GM12874 (cell line): ENCODE measurements around the gene PRKCZ.

ENCODE experiments used
- TF ChIP-seq, protein P1 (sequence below): IDR thresholded peaks from 2 replicates; pipeline ENCODE4 v1.5.1; 2011; ENCODE audit warnings: low read depth, mild to moderate bottlenecking, control low read depth, low read length, moderate library complexity; ENCODE audit not compliant: insufficient read depth

PRKCZ gene

DNA sequence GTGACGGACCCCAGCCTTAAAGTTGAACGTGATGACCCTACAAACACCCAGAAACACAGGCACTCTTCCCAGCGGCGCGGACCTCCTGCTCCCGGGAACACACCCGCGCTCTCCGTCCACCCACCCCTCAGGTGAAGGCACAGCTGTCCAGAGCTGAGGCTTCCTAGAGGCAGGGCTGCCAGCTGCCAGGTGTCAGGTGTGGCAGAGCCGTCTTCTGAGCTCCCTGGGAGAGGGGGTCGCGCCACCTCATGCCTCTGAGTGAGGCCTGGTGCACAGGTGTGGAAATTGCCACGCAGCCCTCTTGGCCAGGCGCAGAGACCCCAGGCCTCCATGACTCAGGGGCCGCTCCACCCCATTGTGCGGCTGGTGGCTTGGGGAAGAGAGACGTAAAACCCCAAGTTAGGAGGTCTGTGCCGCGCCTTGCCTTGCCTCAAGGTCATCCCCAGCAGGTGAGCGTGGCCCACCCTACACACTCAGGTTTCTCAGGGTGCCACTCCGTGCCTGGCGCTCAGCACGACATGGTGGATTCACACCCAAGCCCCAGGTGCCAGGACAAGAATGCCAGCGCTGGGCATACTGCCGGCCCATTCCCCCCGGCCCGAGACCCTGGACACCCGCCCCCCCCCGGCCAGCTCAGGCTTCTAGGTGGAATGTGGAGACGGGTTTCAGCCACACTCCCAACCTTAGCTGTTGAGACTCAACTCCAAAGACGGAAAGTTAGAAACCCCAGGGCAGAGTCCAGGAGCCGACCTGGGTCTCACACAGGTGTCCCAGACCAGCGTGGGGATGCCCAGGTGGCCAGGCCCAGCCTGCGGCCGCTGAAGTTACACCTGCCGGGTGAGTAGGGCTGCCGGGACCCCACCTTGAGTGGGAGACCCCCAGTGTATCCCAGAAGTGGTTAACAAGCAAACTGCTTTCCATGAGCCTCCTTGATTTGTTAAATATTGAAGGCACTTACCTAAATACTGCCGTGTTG, 136.0 kb downstream of the PRKCZ start:
- TF ChIP-seq, protein P1, sequence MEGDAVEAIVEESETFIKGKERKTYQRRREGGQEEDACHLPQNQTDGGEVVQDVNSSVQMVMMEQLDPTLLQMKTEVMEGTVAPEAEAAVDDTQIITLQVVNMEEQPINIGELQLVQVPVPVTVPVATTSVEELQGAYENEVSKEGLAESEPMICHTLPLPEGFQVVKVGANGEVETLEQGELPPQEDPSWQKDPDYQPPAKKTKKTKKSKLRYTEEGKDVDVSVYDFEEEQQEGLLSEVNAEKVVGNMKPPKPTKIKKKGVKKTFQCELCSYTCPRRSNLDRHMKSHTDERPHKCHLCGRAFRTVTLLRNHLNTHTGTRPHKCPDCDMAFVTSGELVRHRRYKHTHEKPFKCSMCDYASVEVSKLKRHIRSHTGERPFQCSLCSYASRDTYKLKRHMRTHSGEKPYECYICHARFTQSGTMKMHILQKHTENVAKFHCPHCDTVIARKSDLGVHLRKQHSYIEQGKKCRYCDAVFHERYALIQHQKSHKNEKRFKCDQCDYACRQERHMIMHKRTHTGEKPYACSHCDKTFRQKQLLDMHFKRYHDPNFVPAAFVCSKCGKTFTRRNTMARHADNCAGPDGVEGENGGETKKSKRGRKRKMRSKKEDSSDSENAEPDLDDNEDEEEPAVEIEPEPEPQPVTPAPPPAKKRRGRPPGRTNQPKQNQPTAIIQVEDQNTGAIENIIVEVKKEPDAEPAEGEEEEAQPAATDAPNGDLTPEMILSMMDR: no peak

DNA sequence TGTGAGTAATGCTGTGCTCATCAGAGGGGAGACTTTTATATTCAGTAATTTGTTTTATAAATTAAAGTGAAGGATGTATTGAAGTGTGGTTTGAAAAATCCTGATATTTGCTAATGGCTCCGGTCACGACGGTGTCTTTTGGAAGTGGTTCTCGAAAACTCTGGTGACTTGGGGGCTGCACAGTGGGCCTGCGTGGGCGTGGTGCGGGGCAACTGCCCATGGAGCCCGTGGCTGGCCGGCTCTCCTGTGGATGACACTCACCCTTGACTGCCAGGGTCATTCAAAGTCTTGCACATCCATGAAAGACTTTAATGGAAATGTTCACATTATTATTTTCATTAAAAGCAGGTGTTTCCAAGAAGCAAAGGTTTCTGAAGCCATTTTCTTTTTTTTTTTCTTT, 136.7 kb downstream of the PRKCZ start:
- TF ChIP-seq, protein P1: no peak

DNA sequence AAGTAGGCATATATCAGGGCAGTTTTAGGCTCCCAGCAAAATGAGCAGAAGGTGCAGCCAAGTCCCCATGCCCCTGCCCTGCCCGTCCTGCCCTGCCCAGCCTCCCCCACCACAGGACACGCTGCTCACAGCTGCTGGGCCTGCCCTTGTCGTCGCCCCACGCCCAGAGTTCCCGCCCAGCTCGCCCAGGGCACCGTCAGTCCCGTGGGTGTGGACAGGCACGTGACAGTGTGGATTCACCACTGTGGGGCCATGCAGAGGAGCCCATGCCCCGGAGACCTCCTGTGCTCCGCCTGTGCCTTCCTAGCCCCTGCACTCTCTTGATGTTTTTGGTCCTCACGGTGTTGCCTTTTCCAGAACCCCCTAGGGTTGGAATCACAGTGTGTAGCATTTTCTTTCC, 137.4 kb downstream of the PRKCZ start:
- TF ChIP-seq, protein P1: no peak

DNA sequence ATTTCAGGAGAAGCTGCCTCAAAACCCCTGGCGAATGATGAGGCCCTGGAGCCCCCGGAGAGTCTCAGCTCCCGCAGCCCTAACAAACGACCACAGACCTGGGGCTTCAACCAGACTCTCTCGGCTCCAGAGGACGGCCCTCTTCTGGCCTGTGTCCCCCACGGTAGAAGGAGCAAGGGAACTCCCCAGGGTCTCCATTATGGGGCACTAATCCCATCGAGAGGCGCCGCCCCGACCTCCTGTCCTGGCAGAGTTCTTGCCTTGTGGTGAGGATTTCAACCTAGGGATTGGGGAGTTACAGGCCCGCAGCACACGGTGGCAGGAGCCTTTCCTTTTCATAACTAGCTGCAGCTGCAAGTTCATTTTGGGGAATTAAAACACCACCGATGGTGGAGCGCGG, 138.1 kb downstream of the PRKCZ start:
- TF ChIP-seq, protein P1: no peak

DNA sequence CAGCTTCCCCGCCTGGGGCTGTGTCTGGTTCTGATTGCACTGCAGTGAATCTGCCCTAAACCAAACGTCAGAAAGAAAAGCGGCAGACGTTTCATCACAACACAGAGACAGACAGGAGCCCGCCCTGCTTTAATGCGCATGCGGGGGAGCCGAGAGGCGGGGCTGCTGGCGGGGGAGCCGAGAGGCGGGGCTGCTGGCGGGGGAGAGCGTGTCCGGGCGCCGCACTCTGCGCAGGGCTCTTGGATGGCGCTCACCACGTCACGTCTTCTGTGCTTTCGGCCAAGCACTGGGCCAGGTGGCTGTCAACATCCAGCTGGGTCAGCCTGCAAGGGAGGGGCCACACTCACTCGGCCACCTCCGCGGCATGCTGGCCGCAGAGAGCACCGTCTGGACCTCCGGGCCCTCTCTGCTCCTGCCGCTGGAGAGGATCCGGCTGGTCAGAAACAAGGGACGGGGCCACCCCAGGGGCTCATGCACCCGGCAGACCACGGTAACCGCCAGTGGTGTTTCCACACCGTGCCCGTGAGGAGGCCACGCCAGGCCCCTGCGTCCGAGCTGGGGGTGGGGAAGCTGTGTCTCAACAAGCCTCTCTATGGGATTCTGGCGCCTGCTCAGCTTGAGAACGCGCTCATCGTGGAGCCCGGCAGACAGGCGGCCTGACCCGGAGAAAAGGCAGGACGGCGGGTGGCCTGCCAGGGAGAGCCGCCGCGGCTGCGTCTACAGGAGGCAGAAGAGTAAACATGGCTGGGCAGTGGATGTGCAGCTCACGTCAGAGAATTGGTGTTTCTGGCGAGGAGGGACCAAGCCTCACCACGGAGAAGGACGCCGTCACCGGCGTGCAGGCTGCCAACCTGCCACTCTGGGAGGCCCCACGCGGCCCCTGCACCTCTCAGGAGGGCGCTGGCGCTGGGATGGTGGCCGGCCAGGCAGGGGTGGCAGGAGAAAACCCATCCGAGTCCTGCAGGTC, 139.5 kb downstream of the PRKCZ start:
- TF ChIP-seq, protein P1: no peak

DNA sequence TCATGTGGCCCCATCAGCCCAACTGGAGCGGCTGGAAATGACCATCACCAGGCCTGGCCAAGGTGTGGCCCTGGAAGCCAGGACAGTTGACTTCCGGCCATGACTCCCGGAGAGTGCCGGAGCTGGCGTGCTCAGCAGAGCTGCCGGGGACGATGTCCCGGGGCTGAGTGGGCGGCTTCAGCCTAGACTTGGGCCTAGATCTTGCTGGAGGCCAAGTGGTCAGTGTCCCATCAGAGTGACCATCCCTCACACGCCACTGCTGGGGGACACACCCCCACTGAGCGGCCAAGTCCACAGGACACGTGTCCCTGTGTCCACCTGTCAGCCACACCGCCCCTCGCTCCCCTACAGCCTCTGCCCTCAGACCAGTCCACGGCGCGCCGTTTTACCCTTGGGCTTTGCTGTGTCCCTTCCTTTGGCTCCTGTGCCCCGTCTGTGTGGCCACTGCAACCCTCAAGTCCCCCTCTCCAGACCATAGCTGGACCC, 140.3 kb downstream of the PRKCZ start:
- TF ChIP-seq, protein P1: no peak
